Measurements from ENCODE around the gene CPNE6. TPM values are rescaled to one million over a fixed set of nuclear protein-coding genes. Genes with fewer than 3 reads are reported as not detected.

The CPNE6 gene
- total and polyA plus RNA-seq, 2 of the 13 experiments (the other 11 are each of a cell fraction or from before 2014, with no cell fraction given): not detected

DNA sequence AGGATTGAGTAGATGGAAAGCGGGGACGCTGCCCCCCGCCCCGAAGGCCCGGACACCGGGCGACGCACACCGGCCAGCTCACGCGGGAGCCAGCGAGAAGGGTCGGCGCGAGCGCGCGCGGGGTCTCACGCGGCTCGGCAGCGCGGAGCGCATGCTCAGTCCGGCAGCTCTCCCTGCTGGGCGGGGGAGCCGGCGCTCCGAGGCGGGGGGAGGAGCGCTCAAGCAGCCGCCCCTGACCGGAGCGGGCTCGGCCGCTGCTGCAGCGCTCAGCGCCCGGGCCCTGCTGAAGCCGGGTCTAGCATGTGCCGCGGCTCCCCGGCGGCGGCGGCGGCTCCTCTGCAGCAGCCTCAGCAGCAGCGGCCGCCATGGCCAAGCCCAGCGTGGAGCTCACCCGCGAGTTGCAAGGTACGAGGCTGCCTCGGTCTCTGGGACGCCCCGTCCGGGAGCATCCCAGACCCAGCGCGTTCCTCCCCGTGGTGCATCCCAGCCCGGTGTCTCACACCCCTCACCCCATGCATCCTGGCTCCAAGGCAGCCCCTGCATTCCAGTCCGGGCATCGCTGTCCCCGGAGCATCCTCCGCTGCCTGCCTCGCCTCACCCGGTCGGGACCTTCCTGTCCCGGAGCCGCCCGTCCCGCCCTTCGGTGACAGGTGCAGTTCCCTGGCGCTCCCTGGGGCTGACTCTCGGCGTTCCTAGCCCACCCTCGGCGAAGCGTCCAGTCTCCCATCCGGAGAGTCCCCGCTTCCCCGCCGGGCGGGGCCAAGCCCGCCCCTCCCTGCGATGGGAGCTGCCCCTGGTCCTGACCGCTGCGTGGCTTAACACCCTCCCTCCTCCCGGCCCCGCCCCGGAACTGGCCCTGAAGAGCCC is 19.3 kb upstream of the CPNE6 start, which contains the start of gene CARMIL3 (continued):
- TF ChIP-seq, protein P1, sequence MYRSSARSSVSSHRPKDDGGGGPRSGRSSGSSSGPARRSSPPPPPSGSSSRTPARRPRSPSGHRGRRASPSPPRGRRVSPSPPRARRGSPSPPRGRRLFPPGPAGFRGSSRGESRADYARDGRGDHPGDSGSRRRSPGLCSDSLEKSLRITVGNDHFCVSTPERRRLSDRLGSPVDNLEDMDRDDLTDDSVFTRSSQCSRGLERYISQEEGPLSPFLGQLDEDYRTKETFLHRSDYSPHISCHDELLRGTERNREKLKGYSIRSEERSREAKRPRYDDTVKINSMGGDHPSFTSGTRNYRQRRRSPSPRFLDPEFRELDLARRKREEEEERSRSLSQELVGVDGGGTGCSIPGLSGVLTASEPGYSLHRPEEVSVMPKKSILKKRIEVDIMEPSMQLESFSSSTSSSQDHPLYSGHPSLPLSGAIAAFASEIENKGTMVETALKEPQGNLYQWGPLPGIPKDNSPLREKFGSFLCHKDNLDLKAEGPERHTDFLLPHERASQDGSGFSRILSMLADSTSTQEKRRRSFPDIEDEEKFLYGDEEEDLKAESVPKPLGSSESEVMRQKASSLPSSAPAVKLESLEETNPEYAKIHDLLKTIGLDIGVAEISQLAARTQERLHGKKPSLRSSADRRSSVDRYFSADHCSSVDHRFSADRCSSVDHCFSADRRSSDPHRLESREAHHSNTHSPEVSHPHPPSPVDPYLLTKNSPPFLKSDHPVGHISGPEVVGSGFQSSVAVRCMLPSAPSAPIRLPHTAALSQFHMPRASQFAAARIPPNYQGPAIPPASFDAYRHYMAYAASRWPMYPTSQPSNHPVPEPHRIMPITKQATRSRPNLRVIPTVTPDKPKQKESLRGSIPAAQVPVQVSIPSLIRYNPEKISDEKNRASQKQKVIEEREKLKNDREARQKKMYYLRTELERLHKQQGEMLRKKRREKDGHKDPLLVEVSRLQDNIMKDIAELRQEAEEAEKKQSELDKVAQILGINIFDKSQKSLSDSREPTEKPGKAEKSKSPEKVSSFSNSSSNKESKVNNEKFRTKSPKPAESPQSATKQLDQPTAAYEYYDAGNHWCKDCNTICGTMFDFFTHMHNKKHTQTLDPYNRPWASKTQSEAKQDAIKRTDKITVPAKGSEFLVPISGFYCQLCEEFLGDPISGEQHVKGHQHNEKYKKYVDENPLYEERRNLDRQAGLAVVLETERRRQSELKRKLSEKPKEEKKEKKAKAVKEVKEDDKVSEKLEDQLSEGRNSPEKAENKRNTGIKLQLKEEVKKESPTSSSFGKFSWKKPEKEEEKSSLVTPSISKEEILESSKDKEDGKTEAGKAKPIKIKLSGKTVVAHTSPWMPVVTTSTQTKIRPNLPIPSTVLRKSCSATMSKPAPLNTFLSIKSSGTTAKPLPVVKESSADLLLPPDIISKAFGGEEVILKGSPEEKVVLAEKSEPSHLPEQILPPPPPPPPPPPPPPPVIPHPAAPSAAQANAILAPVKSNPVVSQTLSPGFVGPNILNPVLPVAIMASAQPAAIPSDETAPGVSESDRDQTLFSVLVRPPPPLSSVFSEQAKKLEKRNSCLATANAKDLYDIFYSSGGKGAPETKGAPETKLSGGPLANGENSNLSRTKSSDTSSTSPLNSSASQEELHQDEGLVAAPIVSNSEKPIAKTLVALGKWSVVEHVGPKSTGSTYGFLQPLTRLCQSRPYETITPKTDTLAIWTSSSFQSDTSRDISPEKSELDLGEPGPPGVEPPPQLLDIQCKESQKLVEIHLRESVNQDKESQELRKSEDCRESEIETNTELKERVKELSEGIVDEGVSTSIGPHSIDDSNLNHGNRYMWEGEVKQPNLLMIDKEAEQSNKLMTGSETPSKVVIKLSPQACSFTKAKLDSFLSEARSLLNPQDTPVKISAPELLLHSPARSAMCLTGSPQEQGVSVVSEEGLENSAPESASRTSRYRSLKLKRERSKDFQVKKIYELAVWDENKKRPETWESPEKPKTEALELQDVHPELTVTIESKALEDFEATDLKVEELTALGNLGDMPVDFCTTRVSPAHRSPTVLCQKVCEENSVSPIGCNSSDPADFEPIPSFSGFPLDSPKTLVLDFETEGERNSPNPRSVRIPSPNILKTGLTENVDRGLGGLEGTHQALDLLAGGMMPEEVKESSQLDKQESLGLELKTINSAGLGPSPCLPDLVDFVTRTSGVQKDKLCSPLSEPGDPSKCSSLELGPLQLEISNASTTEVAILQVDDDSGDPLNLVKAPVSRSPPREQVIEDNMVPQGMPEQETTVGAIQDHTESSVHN (CRISPR knock-in tag; IDR thresholded peaks at IDR 0.05): no peak
- peak; percentile 95 for TF ChIP-seq TSC22D2 (CRISPR knock-in tag; IDR thresholded peaks at IDR 0.05; ENCODE audit: borderline replicate concordance)
- TF ChIP-seq FOSL1 (CRISPR knock-in tag; IDR thresholded peaks at IDR 0.05; ENCODE audit: borderline replicate concordance): peak; percentile 46; the same call in 1 of the 2 replicates
- TF ChIP-seq TCF7L2 (IDR thresholded peaks at IDR 0.05; ENCODE audit: low read depth, low read length): no peak
- TF ChIP-seq CAMTA2 (CRISPR knock-in tag; IDR thresholded peaks at IDR 0.05; ENCODE audit: borderline replicate concordance): peak; percentile 57; the same call in 1 of the 2 replicates
- TF ChIP-seq SIX1 (CRISPR knock-in tag; IDR thresholded peaks at IDR 0.05; ENCODE audit: borderline replicate concordance): no peak
- no peak for TF ChIP-seq SMARCC2 (IDR thresholded peaks at IDR 0.05)
- TF ChIP-seq MYC (CRISPR knock-in tag; IDR thresholded peaks at IDR 0.05; ENCODE audit: borderline replicate concordance): peak; percentile 75; the same call in 1 of the 2 replicates
- TF ChIP-seq TMF1 (CRISPR knock-in tag; IDR thresholded peaks at IDR 0.05; ENCODE audit: low read depth): peak; percentile 72; the same call in 1 of the 2 replicates
- peak; percentile 45; the same call in 1 of the 2 replicates for TF ChIP-seq ZNF839 (CRISPR knock-in tag; IDR thresholded peaks at IDR 0.05; ENCODE audit: borderline replicate concordance)
- TF ChIP-seq THAP11 (CRISPR knock-in tag; IDR thresholded peaks at IDR 0.05): peak; percentile 62
- no peak for TF ChIP-seq ESRRA (CRISPR knock-in tag; IDR thresholded peaks at IDR 0.05; ENCODE audit: low read depth)
- TF ChIP-seq WIZ (CRISPR knock-in tag; IDR thresholded peaks at IDR 0.05): peak; percentile 43
- TF ChIP-seq MAZ (IDR thresholded peaks at IDR 0.05; ENCODE audit: borderline replicate concordance, low read depth, low read length): peak; percentile 63
- peak; percentile 93; the same call in 1 of the 2 replicates for TF ChIP-seq MAZ (CRISPR knock-in tag; IDR thresholded peaks at IDR 0.05; ENCODE audit: low read depth)
- TF ChIP-seq, protein P2, sequence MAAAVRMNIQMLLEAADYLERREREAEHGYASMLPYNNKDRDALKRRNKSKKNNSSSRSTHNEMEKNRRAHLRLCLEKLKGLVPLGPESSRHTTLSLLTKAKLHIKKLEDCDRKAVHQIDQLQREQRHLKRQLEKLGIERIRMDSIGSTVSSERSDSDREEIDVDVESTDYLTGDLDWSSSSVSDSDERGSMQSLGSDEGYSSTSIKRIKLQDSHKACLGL (CRISPR knock-in tag; IDR thresholded peaks at IDR 0.05): peak; percentile 93
- TF ChIP-seq, protein P3, sequence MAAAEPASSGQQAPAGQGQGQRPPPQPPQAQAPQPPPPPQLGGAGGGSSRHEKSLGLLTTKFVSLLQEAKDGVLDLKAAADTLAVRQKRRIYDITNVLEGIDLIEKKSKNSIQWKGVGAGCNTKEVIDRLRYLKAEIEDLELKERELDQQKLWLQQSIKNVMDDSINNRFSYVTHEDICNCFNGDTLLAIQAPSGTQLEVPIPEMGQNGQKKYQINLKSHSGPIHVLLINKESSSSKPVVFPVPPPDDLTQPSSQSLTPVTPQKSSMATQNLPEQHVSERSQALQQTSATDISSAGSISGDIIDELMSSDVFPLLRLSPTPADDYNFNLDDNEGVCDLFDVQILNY (CRISPR knock-in tag; conservative IDR thresholded peaks at IDR 0.05): peak; percentile 73
- TF ChIP-seq ZFX (CRISPR knock-in tag; IDR thresholded peaks at IDR 0.05; ENCODE audit: low read depth): peak; percentile 83
- TF ChIP-seq ZNF484 (CRISPR knock-in tag; IDR thresholded peaks at IDR 0.05; ENCODE audit: borderline replicate concordance, low read depth): peak; percentile 68; the same call in 1 of the 2 replicates
- TF ChIP-seq ELF3 (CRISPR knock-in tag; IDR thresholded peaks at IDR 0.05): peak; percentile 54; the same call in 1 of the 2 replicates

All from HepG2 (cell line).